ENCODE data around the gene CD82.

The CD82 gene

DNA sequence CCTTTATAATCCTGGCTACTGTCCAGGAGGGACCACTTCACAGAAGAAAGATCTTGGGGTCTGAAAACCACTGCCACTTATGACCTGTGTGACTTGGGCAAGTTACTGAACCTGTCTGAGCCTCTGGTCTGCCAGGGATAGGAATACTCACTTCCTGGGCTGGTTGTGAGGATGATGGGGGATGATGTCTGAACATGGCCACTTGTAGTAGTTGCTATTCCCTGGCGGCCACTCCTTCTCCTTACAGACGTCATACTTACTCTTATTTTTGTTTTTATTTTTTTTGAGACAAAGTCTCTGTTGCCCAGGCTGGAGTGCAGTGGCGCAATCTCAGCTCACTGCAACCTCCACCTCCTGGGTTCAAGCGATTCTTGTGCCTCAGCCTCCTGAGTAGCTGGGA is 26.1 kb downstream of the CD82 start:
- no peak for DNase-seq (ENCODE audit: extremely low read depth, low read depth)
- TF ChIP-seq, protein P1, sequence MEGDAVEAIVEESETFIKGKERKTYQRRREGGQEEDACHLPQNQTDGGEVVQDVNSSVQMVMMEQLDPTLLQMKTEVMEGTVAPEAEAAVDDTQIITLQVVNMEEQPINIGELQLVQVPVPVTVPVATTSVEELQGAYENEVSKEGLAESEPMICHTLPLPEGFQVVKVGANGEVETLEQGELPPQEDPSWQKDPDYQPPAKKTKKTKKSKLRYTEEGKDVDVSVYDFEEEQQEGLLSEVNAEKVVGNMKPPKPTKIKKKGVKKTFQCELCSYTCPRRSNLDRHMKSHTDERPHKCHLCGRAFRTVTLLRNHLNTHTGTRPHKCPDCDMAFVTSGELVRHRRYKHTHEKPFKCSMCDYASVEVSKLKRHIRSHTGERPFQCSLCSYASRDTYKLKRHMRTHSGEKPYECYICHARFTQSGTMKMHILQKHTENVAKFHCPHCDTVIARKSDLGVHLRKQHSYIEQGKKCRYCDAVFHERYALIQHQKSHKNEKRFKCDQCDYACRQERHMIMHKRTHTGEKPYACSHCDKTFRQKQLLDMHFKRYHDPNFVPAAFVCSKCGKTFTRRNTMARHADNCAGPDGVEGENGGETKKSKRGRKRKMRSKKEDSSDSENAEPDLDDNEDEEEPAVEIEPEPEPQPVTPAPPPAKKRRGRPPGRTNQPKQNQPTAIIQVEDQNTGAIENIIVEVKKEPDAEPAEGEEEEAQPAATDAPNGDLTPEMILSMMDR (IDR thresholded peaks at IDR 0.05; ENCODE audit: low read depth, low read length): no peak

- TF ChIP-seq, protein P1 (IDR thresholded peaks at IDR 0.05; ENCODE audit: low read depth, low read length): peak; percentile 9; the same call in 1 of the 2 replicates
- no peak for DNase-seq (ENCODE audit: extremely low read depth, low read depth)
Observed at GRCh38 chr11:44592125-44592940, 26.9 kb downstream of the CD82 start.

DNA sequence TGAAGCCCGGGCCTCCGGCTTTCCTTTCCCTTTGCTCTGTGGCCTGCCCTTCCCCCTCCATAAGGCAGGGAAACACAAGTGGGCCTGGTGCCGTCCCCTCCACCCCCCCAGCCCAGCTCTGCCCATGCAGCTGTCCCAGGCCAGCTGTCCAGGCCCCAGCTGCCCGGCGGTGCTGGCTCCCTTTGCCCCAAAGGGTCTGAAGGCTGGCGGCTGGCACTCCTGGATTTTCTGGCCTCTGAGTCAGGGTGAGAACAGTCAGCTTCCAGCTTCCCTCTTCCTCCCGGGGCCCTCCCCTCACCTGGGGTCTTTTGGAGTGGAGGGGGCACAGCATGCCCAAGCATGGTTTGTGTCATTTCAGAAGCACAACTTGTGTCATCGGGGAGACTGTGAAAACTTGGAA is 27.8 kb downstream of the CD82 start:
- TF ChIP-seq, protein P1 (IDR thresholded peaks at IDR 0.05; ENCODE audit: low read depth, low read length): no peak

DNA sequence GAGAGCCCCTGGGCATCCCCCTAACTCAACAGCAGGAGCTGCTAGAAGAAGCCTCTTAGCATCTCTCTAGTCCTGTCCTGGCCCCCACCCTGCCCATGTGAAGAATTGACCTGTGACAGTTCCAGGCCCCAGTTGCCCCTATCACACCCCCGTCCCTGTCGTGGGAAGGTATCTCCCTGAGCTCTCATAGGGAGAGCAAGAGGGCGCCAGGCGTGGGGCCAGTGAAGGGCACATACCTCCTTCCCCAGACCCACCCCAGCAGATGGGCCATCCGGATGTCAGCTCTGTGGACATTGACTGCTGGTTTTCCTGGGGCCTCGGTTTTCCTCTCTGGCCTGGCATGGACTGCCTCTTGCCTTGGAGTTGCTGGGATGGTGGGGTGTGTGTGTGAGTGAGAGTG is 29.5 kb downstream of the CD82 start:
- TF ChIP-seq, protein P1 (IDR thresholded peaks at IDR 0.05; ENCODE audit: low read depth, low read length): no peak
- no peak for DNase-seq (ENCODE audit: extremely low read depth, low read depth)

More for the DNA sequence above, 27.8 kb downstream of the CD82 start:
- no peak for DNase-seq (ENCODE audit: extremely low read depth, low read depth)

GRCh38 chr11:44595964-44596381 is 30.5 kb downstream of the CD82 start:
- no peak for DNase-seq (ENCODE audit: extremely low read depth, low read depth)
- TF ChIP-seq, protein P1 (IDR thresholded peaks at IDR 0.05; ENCODE audit: low read depth, low read length): no peak

DNA sequence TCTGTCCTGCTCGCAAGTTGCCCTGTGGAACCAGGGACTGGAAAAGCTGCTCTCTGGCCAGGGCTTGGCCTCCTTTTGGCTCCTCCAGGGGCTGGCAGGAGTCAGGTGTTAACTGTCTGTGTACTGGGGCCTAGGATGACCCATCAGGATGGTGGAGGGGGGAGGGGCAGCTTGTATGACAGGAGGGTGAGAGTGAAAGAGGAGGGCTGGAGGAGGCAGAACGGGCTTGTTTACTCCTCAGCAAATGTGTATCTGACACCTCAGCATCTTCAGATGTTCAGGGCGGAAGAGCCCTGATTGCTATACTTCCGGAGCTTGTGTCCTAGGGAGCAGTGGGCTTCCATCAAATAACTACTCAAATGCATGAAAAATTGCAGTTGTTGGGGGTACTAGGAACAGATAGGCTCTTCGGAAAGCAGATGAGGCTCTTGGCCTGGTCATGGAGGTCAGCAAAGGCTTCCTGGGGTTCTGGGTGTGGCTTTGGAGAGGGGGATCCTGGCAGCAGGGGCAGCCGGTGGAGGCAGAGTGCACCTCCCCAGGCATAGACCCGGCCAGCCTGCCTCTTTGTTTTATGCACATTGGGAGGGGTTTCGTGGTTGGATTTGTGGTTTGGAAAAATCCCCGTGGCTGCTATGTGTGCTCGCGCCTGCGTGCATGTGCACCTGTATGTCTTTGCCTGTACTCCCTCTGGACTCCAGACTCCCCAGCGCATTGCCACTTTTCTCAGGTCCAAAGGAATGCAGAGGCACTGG is 31.2 kb downstream of the CD82 start:
- no peak for DNase-seq (ENCODE audit: extremely low read depth, low read depth)
- TF ChIP-seq, protein P1 (IDR thresholded peaks at IDR 0.05; ENCODE audit: low read depth, low read length): no peak
